GM19240 (cell line): ENCODE results near the gene C11orf58.

ENCODE experiments used
- DNase-seq: peaks from one replicate; pipeline ENCODE4 v3.0.0; 2011; ENCODE audit warnings: low spot score; ENCODE audit not compliant: insufficient read length

C11orf58 gene

DNA sequence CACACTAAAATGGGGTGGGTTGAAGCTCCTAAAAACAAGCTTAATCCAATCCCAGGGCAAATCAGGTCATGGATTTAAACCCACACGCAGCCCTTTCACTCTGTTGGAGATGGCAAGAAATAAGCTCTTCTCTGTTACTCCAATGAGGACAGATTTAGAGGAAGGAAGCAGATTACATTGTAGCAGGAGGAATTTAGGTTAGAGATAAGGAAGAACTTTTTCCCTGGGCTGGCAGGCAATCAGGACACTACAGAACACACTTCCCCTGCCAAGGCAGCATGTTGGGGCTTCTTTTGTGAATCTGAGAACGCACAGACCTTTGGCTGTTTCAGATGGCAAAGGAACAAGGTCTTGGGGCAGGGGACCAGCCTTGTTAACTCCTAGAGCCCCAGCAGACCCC, 46.2 kb downstream of the C11orf58 start:
- no peak for DNase-seq

- DNase-seq = peak; percentile 87
Measured at GRCh38 chr11:16785520-16786128, 47.2 kb downstream of the C11orf58 start.

DNA sequence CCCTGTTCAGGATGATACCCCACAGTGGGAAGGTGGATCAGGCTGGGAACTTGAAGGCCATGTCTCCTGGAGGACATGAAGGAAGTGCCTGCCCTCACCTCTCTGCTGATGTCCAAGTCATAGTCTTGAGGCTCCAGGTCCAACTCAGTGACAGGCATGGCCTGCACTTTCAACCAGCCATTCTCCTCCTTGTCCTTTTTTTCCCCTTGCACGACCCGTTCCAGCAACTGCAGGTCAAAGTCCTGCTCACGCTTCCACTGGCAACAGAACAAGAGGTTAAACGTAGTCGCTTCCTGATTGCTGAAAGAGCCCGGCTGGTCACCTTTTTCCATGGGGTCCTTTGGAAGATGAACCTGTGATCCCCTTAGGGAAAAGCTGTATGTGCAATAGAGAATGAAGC, 47.7 kb downstream of the C11orf58 start:
- DNase-seq = no peak

DNA sequence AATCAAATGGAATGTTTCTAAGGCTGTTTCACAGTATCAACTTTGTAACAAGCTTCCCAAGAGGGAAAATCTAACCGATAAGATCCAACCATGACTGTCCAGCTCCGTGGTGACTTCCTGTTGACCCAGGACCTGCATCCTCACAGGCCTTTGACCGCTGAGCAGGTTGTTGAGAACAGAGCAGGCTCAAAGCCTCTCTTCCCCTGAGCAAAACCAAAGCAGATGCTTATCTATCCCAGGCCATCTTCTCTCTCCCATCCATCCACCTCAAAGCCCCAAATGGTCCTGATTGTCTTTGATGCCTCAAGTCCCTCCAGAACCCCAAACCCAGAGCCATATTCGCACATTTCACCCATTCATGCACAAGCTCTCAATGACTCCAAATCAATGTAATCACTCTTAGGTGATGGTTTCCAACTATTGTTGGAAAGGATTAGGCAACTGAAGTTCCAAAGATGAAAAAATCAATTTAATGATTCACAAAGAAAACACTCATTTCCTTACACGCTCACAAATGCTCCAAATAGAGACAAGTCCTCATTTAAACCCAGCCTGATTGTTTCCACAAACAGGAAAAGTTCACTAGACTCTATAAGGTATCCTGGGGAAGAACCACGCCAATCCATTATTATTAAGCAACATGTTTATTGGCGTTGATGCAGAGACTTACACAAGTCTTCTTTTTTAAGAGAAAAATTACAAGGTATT, 48.7 kb downstream of the C11orf58 start:
- no peak for DNase-seq

DNA sequence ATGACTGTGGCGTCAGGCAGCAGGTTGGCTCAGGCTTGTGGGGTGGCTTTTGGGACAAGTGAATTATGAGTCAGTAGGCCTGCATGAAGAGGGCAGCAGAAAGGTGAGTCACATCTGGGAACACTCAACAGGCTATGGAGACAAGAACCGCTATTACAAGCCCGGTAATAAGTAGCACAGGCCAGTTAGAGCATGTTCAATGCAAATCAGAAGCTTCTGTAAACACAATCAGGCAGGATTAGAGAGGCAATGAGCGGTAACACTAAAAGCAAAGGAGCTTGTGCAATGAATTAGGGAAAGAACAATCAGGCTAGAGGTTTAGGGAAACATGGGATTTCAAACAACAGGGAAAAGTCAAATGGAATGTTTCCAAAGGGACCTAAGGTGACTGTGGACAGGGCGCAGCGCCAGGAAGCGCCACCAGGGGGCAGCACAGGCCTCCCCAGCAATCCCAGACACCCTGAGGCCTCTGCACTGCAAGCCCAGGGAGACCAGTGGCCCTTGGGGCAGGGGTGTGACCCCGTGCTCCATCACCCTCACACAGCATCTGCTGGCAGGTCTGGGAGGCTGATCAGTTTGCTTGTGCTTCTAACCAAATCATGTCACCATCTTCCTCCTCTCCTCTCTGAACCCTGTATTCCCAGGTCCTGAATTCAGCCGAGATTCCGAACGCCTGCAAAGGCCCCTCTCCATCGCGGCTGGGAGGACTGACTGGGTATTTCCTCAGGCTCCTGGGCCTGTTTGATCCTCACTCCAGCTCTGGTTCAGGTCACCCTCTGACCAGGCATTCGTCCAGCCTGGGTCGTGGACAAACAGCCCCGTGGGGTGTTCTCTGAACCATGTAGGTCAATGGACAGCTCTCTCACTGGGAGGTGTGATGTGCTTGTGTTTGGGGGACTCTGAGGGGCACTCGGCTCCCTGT, 50.0 kb downstream of the C11orf58 start:
- peak; percentile 65 for DNase-seq

GRCh38 chr11:16789063-16789420, 50.6 kb downstream of the C11orf58 start:
- DNase-seq = no peak

GRCh38 chr11:16789560-16790485, 51.4 kb downstream of the C11orf58 start:
- no peak for DNase-seq

GRCh38 chr11:16790486-16791190, 52.2 kb downstream of the C11orf58 start:
- no peak for DNase-seq

GRCh38 chr11:16791191-16791961, 52.9 kb downstream of the C11orf58 start:
- no peak for DNase-seq

DNA sequence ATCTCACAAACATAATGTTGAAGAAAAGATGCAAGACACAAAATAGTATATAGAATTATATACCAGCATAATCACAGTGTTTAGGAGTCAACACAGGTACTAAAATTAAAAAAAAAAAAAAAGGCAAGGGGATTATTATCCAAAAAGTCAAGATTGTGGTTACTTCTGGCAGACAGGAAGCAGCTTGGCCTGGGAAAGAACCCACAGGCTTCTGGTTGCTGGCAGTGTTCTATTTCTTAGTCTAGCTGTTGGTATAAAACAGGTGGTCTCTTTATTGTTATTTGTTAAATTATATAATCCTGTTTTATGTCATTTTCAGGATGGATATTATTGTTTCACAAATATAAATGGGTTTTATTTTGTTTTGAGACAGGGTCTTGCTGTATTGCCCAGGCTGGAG, 54.0 kb downstream of the C11orf58 start:
- DNase-seq = no peak

DNA sequence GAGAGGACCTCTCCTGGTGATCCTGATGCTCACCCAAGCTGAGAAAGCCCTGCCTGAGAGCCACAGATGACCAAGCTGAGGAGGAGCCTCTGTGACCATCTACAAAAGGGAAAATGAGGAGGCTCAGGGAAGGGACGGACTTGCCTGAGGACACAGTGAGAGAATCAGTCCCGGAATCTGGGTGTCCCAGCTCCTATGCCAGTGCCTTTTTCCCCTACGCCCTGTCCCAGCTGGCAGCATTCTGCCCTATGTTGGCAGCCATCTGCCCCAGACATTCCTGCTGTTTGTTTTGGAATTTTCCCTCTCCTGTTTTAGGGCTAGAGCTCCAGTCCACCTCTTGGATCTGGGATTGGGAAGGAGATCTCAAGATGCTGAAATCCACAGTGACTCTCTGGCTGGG, 54.6 kb downstream of the C11orf58 start:
- no peak for DNase-seq

- no peak for DNase-seq
Measured at GRCh38 chr11:16793511-16793910, 55.1 kb downstream of the C11orf58 start.

- DNase-seq = no peak
Measured at GRCh38 chr11:16794047-16794818, 55.8 kb downstream of the C11orf58 start.

DNA sequence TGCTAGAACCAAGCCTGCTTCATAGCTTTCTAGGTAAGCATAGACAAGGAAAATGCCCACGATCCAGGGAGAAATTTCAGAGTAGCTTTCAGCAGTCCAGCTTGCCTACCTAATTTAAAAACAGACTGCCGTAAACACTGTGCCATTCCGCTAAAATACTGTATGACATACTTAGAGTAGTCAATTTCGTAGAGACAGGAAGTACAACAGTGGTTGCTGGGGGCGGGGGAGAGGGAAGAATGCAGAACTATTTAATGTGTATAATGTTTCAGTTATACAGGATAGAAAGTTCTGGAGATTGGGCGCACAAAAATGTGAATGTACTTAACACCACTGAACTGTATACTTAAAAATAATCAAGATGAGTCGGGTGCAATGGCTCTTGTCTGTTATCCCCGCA, 56.7 kb downstream of the C11orf58 start:
- DNase-seq = no peak

DNA sequence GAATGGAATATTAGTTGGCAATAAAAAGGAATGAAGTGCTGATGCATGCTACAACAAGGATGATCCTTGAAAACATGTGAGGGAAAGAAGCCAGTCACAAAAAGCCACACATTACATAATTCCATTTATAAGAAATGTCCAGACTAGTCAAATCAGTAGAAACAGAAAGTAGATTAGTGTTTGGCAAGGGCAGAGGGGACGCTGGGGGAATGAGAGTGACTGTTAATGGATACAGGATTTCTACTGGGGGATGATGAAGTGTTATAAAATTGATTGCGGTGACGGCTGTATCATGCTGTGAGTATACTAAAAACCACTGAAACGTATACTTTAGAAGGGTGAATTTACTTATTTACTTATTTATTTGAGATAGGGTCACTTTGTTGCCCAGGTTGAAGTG, 57.9 kb downstream of the C11orf58 start:
- no peak for DNase-seq

DNA sequence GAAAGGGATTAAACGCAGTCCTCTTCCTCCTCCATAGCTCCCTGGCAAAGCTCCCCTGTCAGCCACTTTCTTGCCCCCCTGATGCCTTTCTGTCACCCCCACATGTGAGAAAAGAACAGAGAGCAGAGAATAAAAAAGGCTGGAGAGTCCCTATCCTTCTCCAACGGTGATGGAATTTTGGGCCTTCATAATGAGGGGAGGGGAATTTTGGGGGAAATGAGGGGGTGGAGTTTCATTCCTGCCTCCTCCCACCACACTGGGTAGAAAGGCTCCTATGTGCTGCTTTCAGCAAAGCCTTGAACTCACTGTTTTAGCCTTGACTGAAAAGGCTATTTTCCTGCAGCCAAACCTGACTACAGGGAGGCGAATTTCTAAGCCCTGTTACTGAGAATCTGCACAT, 59.3 kb downstream of the C11orf58 start:
- DNase-seq = no peak

- no peak for DNase-seq
Measured at GRCh38 chr11:16799221-16799620, 60.8 kb downstream of the C11orf58 start.

DNA sequence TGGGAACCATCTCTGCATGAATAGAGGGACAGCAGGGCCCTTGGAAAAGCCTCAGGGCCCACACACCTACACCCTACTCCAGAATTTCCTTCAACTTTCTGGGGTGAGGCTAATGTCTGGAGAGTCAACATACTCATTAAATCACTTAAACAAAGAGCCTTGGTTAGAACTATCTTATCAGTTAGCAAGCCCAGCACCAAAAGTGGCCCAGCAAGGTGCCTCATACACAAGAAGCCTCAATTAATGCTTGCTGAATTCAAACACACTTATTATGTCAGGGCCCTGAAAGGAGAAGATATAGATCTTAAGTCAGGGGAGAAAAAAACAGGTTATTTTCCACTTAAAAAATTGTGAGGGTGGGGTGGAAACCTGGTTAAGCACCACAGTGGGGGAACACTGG, 61.4 kb downstream of the C11orf58 start:
- DNase-seq = no peak

DNA sequence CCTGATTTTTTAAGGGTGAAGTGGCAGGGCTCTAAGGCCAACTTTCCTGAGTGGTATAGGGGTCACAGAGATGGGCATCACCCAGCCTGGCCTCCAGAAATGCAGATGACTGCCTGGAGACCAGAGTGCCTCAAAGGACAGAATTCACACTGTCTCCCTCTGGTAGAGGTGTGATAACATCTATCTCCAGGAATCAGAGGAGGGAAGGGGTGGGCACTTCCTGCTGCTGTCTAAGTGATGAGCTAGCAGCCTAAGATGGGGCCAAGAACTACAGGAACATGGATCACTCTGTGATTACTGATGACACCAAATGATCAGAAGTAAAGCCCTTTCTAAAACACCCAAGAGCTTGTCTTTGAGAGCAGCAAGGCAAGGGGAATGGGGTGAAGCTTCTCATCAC, 61.9 kb downstream of the C11orf58 start:
- DNase-seq = no peak
